Bone marrow (tissue), 2 donors: ENCODE data around the gene SUZ12.
"Not testable (repeated sequence)": the region's sequence is repeated elsewhere in the genome, so short reads cannot be mapped to it uniquely, and the experiment has no call there.

Source experiments
- DNase-seq, 2 donors: peaks; one replicate each; lab custom pipeline; 2025; lab: John Stamatoyannopoulos, UW

SUZ12 gene

GRCh38 chr17:31951953-31952352 lies 15.1 kb downstream of the SUZ12 start:
- not testable (repeated sequence) for DNase-seq

- not testable (repeated sequence) for DNase-seq
Observed at GRCh38 chr17:31964131-31964530, 27.3 kb downstream of the SUZ12 start.

- no peak for DNase-seq
Observed at GRCh38 chr17:31967648-31968047, 30.8 kb downstream of the SUZ12 start.

GRCh38 chr17:31970416-31970815 lies 33.6 kb downstream of the SUZ12 start:
- not testable (repeated sequence) for DNase-seq

GRCh38 chr17:31974269-31975071 lies 37.7 kb downstream of the SUZ12 start:
- not testable (repeated sequence) for DNase-seq

GRCh38 chr17:31975391-31975790 lies 38.6 kb downstream of the SUZ12 start:
- DNase-seq = not testable (repeated sequence)

- not testable (repeated sequence) for DNase-seq
Observed at GRCh38 chr17:31991821-31992220, 55.0 kb downstream of the SUZ12 start.

GRCh38 chr17:31997005-31997404 lies 60.2 kb downstream of the SUZ12 start:
- DNase-seq = no peak

- peak; percentile 67 to 77 for DNase-seq
Observed at GRCh38 chr17:32006957-32007462, 70.2 kb downstream of the SUZ12 start, which contains the start of gene LRRC37B. TSS of gene LRRC37B (plus strand) at chr17:32007383. CDS start at chr17:32021393, 14,010 bp downstream.

- DNase-seq = peak; percentile 21 to 51
Observed at GRCh38 chr17:32007463-32008298, 70.9 kb downstream of the SUZ12 start.

GRCh38 chr17:32009262-32009542 lies 72.4 kb downstream of the SUZ12 start:
- no peak for DNase-seq

- DNase-seq = no peak
Observed at GRCh38 chr17:32010114-32010513, 73.3 kb downstream of the SUZ12 start.

- no peak for DNase-seq
Observed at GRCh38 chr17:32015245-32016013, 78.6 kb downstream of the SUZ12 start.

- no peak for DNase-seq
Observed at GRCh38 chr17:32016231-32016630, 79.4 kb downstream of the SUZ12 start.

GRCh38 chr17:32019228-32019627 lies 82.4 kb downstream of the SUZ12 start:
- DNase-seq = no peak

GRCh38 chr17:32020943-32021614 lies 84.3 kb downstream of the SUZ12 start:
- DNase-seq = no peak

GRCh38 chr17:32021615-32021955 lies 84.8 kb downstream of the SUZ12 start:
- DNase-seq = no peak

- DNase-seq = not testable (repeated sequence)
Observed at GRCh38 chr17:32022554-32022953, 85.7 kb downstream of the SUZ12 start.

GRCh38 chr17:32027271-32027670 lies 90.5 kb downstream of the SUZ12 start:
- DNase-seq = not testable (repeated sequence)

- DNase-seq = no peak
Observed at GRCh38 chr17:32033223-32033622, 96.4 kb downstream of the SUZ12 start.

GRCh38 chr17:32033812-32034211 lies 97.0 kb downstream of the SUZ12 start:
- not testable (repeated sequence) for DNase-seq

GRCh38 chr17:32040246-32040645 lies 103.4 kb downstream of the SUZ12 start:
- not testable (repeated sequence) for DNase-seq
